C4-2B (cell line): ENCODE results near the gene ELFN1.

Experiments
- CTCF ChIP-seq: fragments of 450-650 bp; conservative IDR thresholded peaks from 2 replicates; pipeline ENCODE4 v1.5.1; 2017; ENCODE audit warnings: mild to moderate bottlenecking
- ZFX ChIP-seq: fragments of 450-650 bp; IDR thresholded peaks from 2 replicates; pipeline ENCODE4 v1.6.1; 2017

- no peak for TF ChIP-seq CTCF
- TF ChIP-seq ZFX = no peak
These were observed 62.6 kb downstream of the ELFN1 start for GRCh38 chr7:1732645-1733044.
